Trophoblast cell (in vitro differentiated cells and primary cell): ENCODE measurements around the gene TCOF1.

Experiments used
- DNase-seq, 2 donors: peaks; one replicate each; pipeline ENCODE4 v3.0.0-alpha.2; 2016
- H2AFZ ChIP-seq: 2 replicates; pipeline ENCODE4 v1.6.1; 2013; ENCODE audit warnings: low read length, moderate library complexity, mild to moderate bottlenecking; ENCODE audit not compliant: insufficient read depth, poor library complexity
- H2AK5ac ChIP-seq: 2 replicates; pipeline ENCODE4 v1.6.1; 2013; ENCODE audit warnings: mild to moderate bottlenecking, low read length
- H2BK120ac ChIP-seq: 2 replicates; pipeline ENCODE4 v1.6.1; 2013; ENCODE audit warnings: low read length, mild to moderate bottlenecking, moderate library complexity; ENCODE audit not compliant: insufficient read depth, poor library complexity
- H2BK12ac ChIP-seq: 2 replicates; pipeline ENCODE4 v1.6.1; 2013; ENCODE audit warnings: mild to moderate bottlenecking, low read length, moderate library complexity
- H2BK5ac ChIP-seq: 2 replicates; pipeline ENCODE4 v1.6.1; 2013; ENCODE audit warnings: low read length, low read depth, moderate library complexity, mild to moderate bottlenecking; ENCODE audit not compliant: poor library complexity
- H3K14ac ChIP-seq: 2 replicates; pipeline ENCODE4 v1.6.1; 2013; ENCODE audit warnings: mild to moderate bottlenecking, low read length
- H3K18ac ChIP-seq: 2 replicates; pipeline ENCODE4 v1.6.1; 2013; ENCODE audit warnings: mild to moderate bottlenecking, low read length
- H3K23ac ChIP-seq: 2 replicates; pipeline ENCODE4 v1.6.1; 2013; ENCODE audit warnings: low read length
- H3K27ac ChIP-seq: 2 replicates; pipeline ENCODE4 v1.5.1; 2013; ENCODE audit warnings: low read depth, mild to moderate bottlenecking, inconsistent platforms, low read length, moderate library complexity
- H3K27me3 ChIP-seq: 2 replicates; pipeline ENCODE4 v1.6.1; 2013; ENCODE audit warnings: inconsistent platforms, mild to moderate bottlenecking, low read length, moderate library complexity; ENCODE audit not compliant: insufficient read depth
- H3K36me3 ChIP-seq, 2 experiments: 1 replicate in 1 of 2; 2 replicates in 1 of 2; pipeline ENCODE4 v1.6.1; 2013; ENCODE audit warnings: low read length in 2 of 2, mild to moderate bottlenecking in 2 of 2, moderate library complexity in 1 of 2; ENCODE audit not compliant: insufficient read depth in 2 of 2, control insufficient read depth in 1 of 2
- H3K4ac ChIP-seq: 2 replicates; pipeline ENCODE4 v1.6.1; 2013; ENCODE audit warnings: low read depth, mild to moderate bottlenecking, low read length, moderate library complexity
- H3K4me1 ChIP-seq, 2 experiments: 1 replicate in 1 of 2; 2 replicates in 1 of 2; pipeline ENCODE4 v1.6.1; 2013; ENCODE audit warnings: low read length in 2 of 2, mild to moderate bottlenecking in 2 of 2, moderate library complexity in 1 of 2; ENCODE audit not compliant: insufficient read depth in 2 of 2, control insufficient read depth in 1 of 2
- H3K4me2 ChIP-seq: 2 replicates; pipeline ENCODE4 v1.6.1; 2013; ENCODE audit warnings: inconsistent platforms, mild to moderate bottlenecking, low read length, moderate library complexity
- H3K4me3 ChIP-seq: 2 replicates; pipeline ENCODE4 v1.5.1; 2013; ENCODE audit warnings: mild to moderate bottlenecking, low read depth, low read length, inconsistent platforms
- H3K79me1 ChIP-seq: one replicate; pipeline ENCODE4 v1.6.1; 2013; ENCODE audit warnings: low read length
- H3K79me2 ChIP-seq: 2 replicates; pipeline ENCODE4 v1.6.1; 2013; ENCODE audit warnings: low read length, mild to moderate bottlenecking; ENCODE audit not compliant: control insufficient read depth, insufficient read depth, poor library complexity
- H3K9ac ChIP-seq: 2 replicates; pipeline ENCODE4 v1.6.1; 2013; ENCODE audit warnings: mild to moderate bottlenecking, low read length
- H3K9me3 ChIP-seq: 2 replicates; pipeline ENCODE4 v1.6.1; 2013; ENCODE audit warnings: low read depth, mild to moderate bottlenecking, control low read depth, inconsistent platforms, low read length; ENCODE audit not compliant: insufficient read depth
- H4K12ac ChIP-seq: 2 replicates; pipeline ENCODE4 v1.6.1; 2013; ENCODE audit warnings: low read depth, mild to moderate bottlenecking, low read length, moderate library complexity
- H4K8ac ChIP-seq: 2 replicates; pipeline ENCODE4 v1.6.1; 2013; ENCODE audit warnings: low read depth, mild to moderate bottlenecking, low read length, moderate library complexity
- H4K91ac ChIP-seq: one replicate; pipeline ENCODE4 v1.6.1; 2013; ENCODE audit warnings: low read depth, mild to moderate bottlenecking, low read length, moderate library complexity
- WGBS: extraction: QIAGEN DNeasy Blood & Tissue Kit; methylation state at CpG from one replicate; pipeline ENCODE4 v1.1.7; 2013; ENCODE audit warnings: missing lambda C conversion rate; ENCODE audit not compliant: insufficient read length, insufficient coverage; ENCODE audit errors: extremely low coverage; 5-methylcytosine and 5-hydroxymethylcytosine counted together

TCOF1 gene

DNA sequence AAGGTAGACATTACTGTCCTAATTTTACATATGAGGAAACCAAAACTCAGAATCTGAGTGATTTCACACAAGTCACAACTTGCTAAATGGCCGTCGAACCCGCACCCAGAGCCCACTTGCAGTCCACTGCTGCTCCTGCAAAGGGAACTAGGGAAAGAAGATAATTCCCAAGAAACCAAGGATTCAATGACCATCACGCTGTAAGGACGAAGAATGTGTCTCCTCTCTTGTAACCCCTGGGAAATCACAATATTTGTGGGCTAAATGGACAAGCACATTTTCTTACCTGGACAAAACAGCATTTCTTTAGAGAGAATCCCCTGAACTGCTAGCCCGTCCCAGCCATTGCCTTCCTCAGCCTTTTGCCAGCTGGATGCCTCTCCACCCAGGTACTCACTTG, 89.7 kb downstream of the TCOF1 start:
- Histone ChIP-seq H2BK120ac (no peak overlapping the region), H4K91ac (no peak overlapping the region), H3K36me3 (peaks cover 41 to 49% of the 10 kb centered on the region in 2 experiments), H3K14ac (no peak overlapping the region), H4K12ac (no peak overlapping the region), H3K18ac (no peak overlapping the region), H3K79me1 (peaks cover 10% of the 10 kb centered on the region), H2BK5ac (no peak overlapping the region), H2AK5ac (no peak overlapping the region), H3K9me3 (no peaks in the 10 kb centered on the region), H4K8ac (no peak overlapping the region), H3K4me1 (peaks cover 0 to 3% of the 10 kb centered on the region in 2 experiments), H2BK12ac (no peak overlapping the region), H3K9ac (no peak overlapping the region), H2AFZ (no peak overlapping the region), H3K79me2 (peaks cover 13% of the 10 kb centered on the region), H3K27ac (no peak overlapping the region), H3K23ac (no peak overlapping the region), H3K4me2 (no peak overlapping the region), H3K27me3 (no peaks in the 10 kb centered on the region), H3K4ac (peak overlapping the region; percentile 30), H3K4me3 (no peak overlapping the region)
- no CpG with 5 or more reads among the region's 6 CpGs for WGBS
- no peak for DNase-seq

DNA sequence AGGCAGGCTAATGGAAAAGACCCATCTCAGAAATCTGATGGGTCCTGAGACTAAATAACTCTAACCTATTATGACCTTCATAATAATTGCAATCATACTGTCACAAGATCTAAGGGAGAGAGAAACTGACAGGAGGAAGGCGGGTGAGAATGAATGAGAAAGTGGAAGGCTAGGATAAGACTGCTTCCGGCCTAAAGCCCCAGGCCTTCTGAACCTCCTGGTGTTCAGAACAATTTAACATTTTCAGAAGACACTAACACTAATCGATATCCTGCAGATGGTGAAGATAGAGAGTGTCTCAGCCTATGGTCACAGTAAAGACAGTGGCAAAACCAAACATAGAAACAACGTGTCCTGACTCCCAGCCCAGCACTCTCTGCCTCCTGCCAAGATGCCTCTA, 90.8 kb downstream of the TCOF1 start:
- no peak overlapping the region for H2BK120ac ChIP-seq
- peak overlapping the region; percentile 60 for H3K4me3 ChIP-seq
- no peak overlapping the region for H2AFZ ChIP-seq
- no peak overlapping the region for H2AK5ac ChIP-seq
- no peaks in the 10 kb centered on the region for H3K9me3 ChIP-seq
- peaks cover 0 to 3% of the 10 kb centered on the region in 2 experiments for H3K4me1 ChIP-seq
- no peak overlapping the region for H3K27ac ChIP-seq
- no peak overlapping the region for H2BK5ac ChIP-seq
- no peak overlapping the region for H3K18ac ChIP-seq
- DNase-seq = no peak
- WGBS = no CpG with 5 or more reads among the region's 4 CpGs
- peaks cover 39 to 46% of the 10 kb centered on the region in 2 experiments for H3K36me3 ChIP-seq
- H3K27me3 ChIP-seq = no peaks in the 10 kb centered on the region
- H2BK12ac ChIP-seq = no peak overlapping the region
- H3K79me2 ChIP-seq = peaks cover 13% of the 10 kb centered on the region
- no peak overlapping the region for H3K14ac ChIP-seq
- no peak overlapping the region for H4K12ac ChIP-seq
- peak overlapping the region; percentile 57 for H3K4me2 ChIP-seq
- peak overlapping the region; percentile 85 for H3K4ac ChIP-seq
- H4K8ac ChIP-seq = no peak overlapping the region
- no peak overlapping the region for H4K91ac ChIP-seq
- peak overlapping the region; percentile 96 for H3K9ac ChIP-seq
- H3K23ac ChIP-seq = no peak overlapping the region
- H3K79me1 ChIP-seq = peaks cover 10% of the 10 kb centered on the region

DNA sequence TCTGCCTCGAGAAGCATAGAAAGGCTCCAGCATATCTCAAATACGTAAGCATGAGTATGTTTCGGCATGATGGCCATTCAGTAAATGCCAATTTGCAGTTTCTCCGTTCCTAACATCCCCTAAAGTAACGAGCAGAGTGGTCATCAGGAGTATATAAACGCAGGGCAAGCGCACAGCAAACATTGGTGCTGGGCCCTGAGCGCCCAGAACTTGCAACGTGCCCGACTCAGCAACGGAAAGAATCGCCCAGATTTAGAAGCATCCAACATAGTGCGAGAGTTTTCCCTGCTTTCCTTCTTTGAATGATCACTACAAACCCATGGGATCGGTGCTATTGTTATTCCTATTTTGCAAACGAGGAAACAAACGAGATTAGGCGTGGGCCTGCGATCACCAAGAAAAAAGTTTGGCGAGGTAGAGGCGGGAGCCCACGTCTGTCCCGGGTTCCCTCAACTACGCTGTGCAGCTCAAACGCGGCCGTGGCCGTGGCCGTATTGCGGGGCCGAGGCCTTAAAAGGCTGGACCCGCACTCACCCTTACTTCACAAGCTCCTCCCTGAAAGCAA, 91.5 kb downstream of the TCOF1 start:
- Histone ChIP-seq H3K4me3 (peak overlapping the region; percentile 92), H2BK5ac (peak overlapping the region; percentile 89), H3K36me3 (peaks cover 33 to 39% of the 10 kb centered on the region in 2 experiments), H3K27me3 (no peaks in the 10 kb centered on the region), H3K18ac (peak overlapping the region; percentile 62), H3K27ac (peak overlapping the region; percentile 81), H4K12ac (peak overlapping the region; percentile 62), H3K23ac (no peak overlapping the region), H3K4ac (peak overlapping the region; percentile 85), H3K9me3 (no peaks in the 10 kb centered on the region), H2AK5ac (peak overlapping the region; percentile 17), H2AFZ (peak overlapping the region; percentile 35), H3K4me2 (peak overlapping the region; percentile 57), H4K8ac (peak overlapping the region; percentile 92), H3K9ac (peak overlapping the region; percentile 96), H3K4me1 (peaks cover 0 to 3% of the 10 kb centered on the region in 2 experiments), H3K79me2 (peaks cover 13% of the 10 kb centered on the region), H3K14ac (peak overlapping the region; percentile 67), H3K79me1 (peaks cover 10% of the 10 kb centered on the region), H4K91ac (peak overlapping the region; percentile 78), H2BK120ac (no peak overlapping the region), H2BK12ac (no peak overlapping the region)
- WGBS = no CpG with 5 or more reads among the region's 31 CpGs
- DNase-seq = peak; percentile 30 to 44
